ENCODE measurements around the gene RALGAPA2. TPM values are rescaled to one million over a fixed set of nuclear protein-coding genes. Genes with fewer than 3 reads are reported as not detected.

Gene RALGAPA2
- polyA plus RNA-seq, 1 of the 3 experiments (the other 2 are of a cell fraction), result 1.0 TPM

GRCh38 chr20:20593447-20594170 lies 118.8 kb downstream of the RALGAPA2 start (continued):
- peak; percentile 63 for TF ChIP-seq CTCF (IDR thresholded peaks at IDR 0.05)
- no peak for TF ChIP-seq SIN3A (IDR thresholded peaks at IDR 0.05; ENCODE audit: borderline replicate concordance, low read depth, low read length)
- no peak for TF ChIP-seq EZH2phosphoT487 (IDR thresholded peaks at IDR 0.05; ENCODE audit: borderline replicate concordance, low read depth)

- Histone ChIP-seq H4K20me1 (ENCODE audit: insufficient read depth) (no peaks in the 10 kb centered on the region), H3K79me2 (ENCODE audit: insufficient read depth) (no peaks in the 10 kb centered on the region), H3K4me2 (no peak overlapping the region), H3K27me3 (ENCODE audit: insufficient read depth) (no peaks in the 10 kb centered on the region), H3K9me2 (no peaks in the 10 kb centered on the region), H3K27ac (ENCODE audit: low read depth in 2 of 2, low read length in 1 of 2) (no peak overlapping the region), H3K4me3 (ENCODE audit: low read depth in 2 of 2, low read length in 1 of 2) (no peak overlapping the region), H3K9me3 (no peaks in the 10 kb centered on the region), H3K36me3 (replicated peaks in 1 of 2; ENCODE audit: control insufficient read depth in 1 of 2, insufficient read depth in 2 of 2, low read length in 1 of 2) (peaks cover 0 to 16% of the 10 kb centered on the region in 2 experiments), H3F3A (replicated peaks; ENCODE audit: insufficient read depth) (no peaks in the 10 kb centered on the region), H3K4me1 (ENCODE audit: control insufficient read depth in 1 of 2, insufficient read depth in 2 of 2, low read depth in 1 of 2, low read length in 1 of 2) (no peaks in the 10 kb centered on the region), H2AFZ (ENCODE audit: low read depth) (no peak overlapping the region), H3K9ac (no peak overlapping the region)
- no peak for DNase-seq
- TF ChIP-seq TAF1 (IDR thresholded peaks at IDR 0.05; ENCODE audit: borderline replicate concordance, low read depth, low read length) (no peak), RAD21 (IDR thresholded peaks at IDR 0.05; ENCODE audit: low read length) (no peak), IRF3 (IDR thresholded peaks at IDR 0.05; ENCODE audit: low read depth, low read length) (no peak), CTCF (IDR thresholded peaks at IDR 0.05) (no peak), USF1 (IDR thresholded peaks at IDR 0.05; ENCODE audit: borderline replicate concordance, low read depth) (no peak), REST (IDR thresholded peaks at IDR 0.05; ENCODE audit: low read depth, low read length) (no peak), TEAD4 (IDR thresholded peaks at IDR 0.05; ENCODE audit: borderline replicate concordance, insufficient read depth) (no peak), JUND (IDR thresholded peaks at IDR 0.05) (no peak), RXRA (IDR thresholded peaks at IDR 0.05; ENCODE audit: borderline replicate concordance, low read depth) (no peak), SMC3 (IDR thresholded peaks at IDR 0.05; ENCODE audit: low read depth, low read length) (no peak), PBX3 (IDR thresholded peaks at IDR 0.05) (no peak), POLR2AphosphoS5 (IDR thresholded peaks at IDR 0.05; ENCODE audit: low read depth, low read length) (no peak), ELF1 (IDR thresholded peaks at IDR 0.05) (no peak), RFX5 (IDR thresholded peaks at IDR 0.05; ENCODE audit: low read length) (no peak), GATA2 (CRISPR knock-in tag; IDR thresholded peaks at IDR 0.05) (no peak)
- ChIA-PET POLR2A (no interaction called here), CTCF (interaction anchor here (0.7 kb wide), 1 partner anchor 801 kb away, joined by 3 read pairs; no protein-coding TSS in a partner anchor)
- WGBS (ENCODE audit: low lambda C conversion rate), result 81% methylated on average over 1 of the region's 1 CpG
These were observed 127.3 kb downstream of the RALGAPA2 start for GRCh38 chr20:20585146-20585545.
